Skeletal muscle cell (primary cell): ENCODE results near the gene AFF3.

Experiments
- DNase-seq: peaks from one replicate; pipeline ENCODE4 v3.0.0-alpha.2; 2010; ENCODE audit warnings: low read depth
- H3K4me3 ChIP-seq: 2 replicates; pipeline ENCODE4 v1.5.1; 2011; ENCODE audit warnings: low read depth, mild to moderate bottlenecking, control low read depth, low read length, moderate library complexity

The AFF3 gene

GRCh38 chr2:99619151-99619550 lies 523.2 kb downstream of the AFF3 start:
- no peak overlapping the region for H3K4me3 ChIP-seq
- no peak for DNase-seq

GRCh38 chr2:99618579-99619097 lies 523.8 kb downstream of the AFF3 start:
- no peak for DNase-seq
- no peak overlapping the region for H3K4me3 ChIP-seq

- no peak overlapping the region for H3K4me3 ChIP-seq
These were observed 524.6 kb downstream of the AFF3 start for GRCh38 chr2:99617811-99618210.

GRCh38 chr2:99615247-99615771 lies 527.1 kb downstream of the AFF3 start:
- no peak overlapping the region for H3K4me3 ChIP-seq
- DNase-seq = no peak

More at GRCh38 chr2:99617811-99618210, 524.6 kb downstream of the AFF3 start:
- DNase-seq = no peak

GRCh38 chr2:99613980-99614379 lies 528.4 kb downstream of the AFF3 start:
- no peak overlapping the region for H3K4me3 ChIP-seq
- DNase-seq = no peak

GRCh38 chr2:99611786-99612185 lies 530.6 kb downstream of the AFF3 start:
- no peak for DNase-seq
- no peak overlapping the region for H3K4me3 ChIP-seq

- no peak overlapping the region for H3K4me3 ChIP-seq
These were observed 531.4 kb downstream of the AFF3 start for GRCh38 chr2:99611034-99611433.

GRCh38 chr2:99609851-99610381 lies 532.5 kb downstream of the AFF3 start:
- H3K4me3 ChIP-seq = no peak overlapping the region
- no peak for DNase-seq

More at GRCh38 chr2:99611034-99611433, 531.4 kb downstream of the AFF3 start:
- no peak for DNase-seq

- no peak overlapping the region for H3K4me3 ChIP-seq
- no peak for DNase-seq
These were observed 533.5 kb downstream of the AFF3 start for GRCh38 chr2:99608861-99609260.

GRCh38 chr2:99607861-99608491 lies 534.4 kb downstream of the AFF3 start:
- no peak for DNase-seq
- H3K4me3 ChIP-seq = no peak overlapping the region

GRCh38 chr2:99607454-99607853 lies 534.9 kb downstream of the AFF3 start:
- DNase-seq = no peak
- no peak overlapping the region for H3K4me3 ChIP-seq

GRCh38 chr2:99605036-99605435 lies 537.4 kb downstream of the AFF3 start:
- DNase-seq = no peak
- H3K4me3 ChIP-seq = no peak overlapping the region

GRCh38 chr2:99602476-99602875 lies 539.9 kb downstream of the AFF3 start:
- peak; percentile 45 for DNase-seq
- H3K4me3 ChIP-seq = no peak overlapping the region

GRCh38 chr2:99600981-99601651 lies 541.3 kb downstream of the AFF3 start:
- DNase-seq = no peak
- H3K4me3 ChIP-seq = no peak overlapping the region

- H3K4me3 ChIP-seq = no peak overlapping the region
- DNase-seq = no peak
These were observed 543.9 kb downstream of the AFF3 start for GRCh38 chr2:99598441-99598840.

- no peak overlapping the region for H3K4me3 ChIP-seq
- no peak for DNase-seq
These were observed 544.8 kb downstream of the AFF3 start for GRCh38 chr2:99597616-99598015.

GRCh38 chr2:99595373-99595772 lies 547.0 kb downstream of the AFF3 start:
- DNase-seq = no peak
- H3K4me3 ChIP-seq = no peak overlapping the region

GRCh38 chr2:99593692-99594427 lies 548.5 kb downstream of the AFF3 start:
- DNase-seq = no peak
- no peak overlapping the region for H3K4me3 ChIP-seq

GRCh38 chr2:99576775-99577174 lies 565.6 kb downstream of the AFF3 start:
- DNase-seq = no peak
- no peak overlapping the region for H3K4me3 ChIP-seq
